ENCODE data around the gene RDM1. TPM values are rescaled to one million over a fixed set of nuclear protein-coding genes. Genes with fewer than 3 reads are reported as not detected.

Gene RDM1
- total RNA-seq (not detected), polyA plus RNA-seq (not detected)
- long read RNA-seq, donor 1: 0 reads
- long read RNA-seq, donor 2: 0 reads

DNA sequence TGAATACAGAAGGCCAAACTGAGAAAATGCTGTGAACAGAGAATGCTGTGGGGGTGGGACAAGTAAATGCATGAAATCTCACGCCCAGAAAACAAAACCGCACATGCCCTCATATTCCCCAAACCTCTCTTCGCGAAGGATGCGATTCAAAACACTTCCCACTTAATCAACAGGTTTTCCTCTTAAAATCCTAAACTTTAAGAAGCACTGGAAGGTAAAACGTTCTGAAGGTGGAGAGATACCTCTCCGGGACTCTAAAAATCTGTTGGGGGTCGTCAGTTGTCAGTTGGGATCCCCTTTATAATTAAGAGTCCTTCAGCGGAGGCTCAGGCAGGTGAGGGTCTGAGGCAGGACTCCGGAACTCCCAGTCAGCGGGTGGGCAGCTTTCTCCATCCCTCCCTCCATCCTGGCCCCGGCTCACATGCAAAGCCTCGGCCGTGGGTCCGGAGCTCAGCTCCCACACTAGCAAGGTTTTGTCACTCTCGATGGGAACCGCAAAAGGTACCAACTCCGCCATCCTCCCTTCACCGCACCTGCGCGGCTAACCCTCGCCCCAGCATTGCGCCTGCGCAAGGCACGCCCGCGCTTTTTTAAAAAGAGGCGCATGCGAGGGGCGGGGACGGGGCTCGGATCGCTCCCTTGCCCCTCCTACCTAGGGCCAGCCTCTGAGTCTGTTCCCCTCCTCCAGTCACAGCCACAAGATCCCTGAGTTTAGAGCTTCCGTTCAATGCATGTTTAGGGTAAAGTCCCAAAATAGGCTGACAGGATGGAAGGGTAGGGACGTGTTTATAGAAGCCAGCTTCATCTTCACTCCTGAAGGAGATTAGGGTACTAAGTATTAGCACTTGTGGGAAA, at the start of gene RDM1:
RDM1 (minus strand) TSS at position 563 of the 855 bp plus-strand sequence; CDS start at position 517, 46 bp downstream.
- 2% methylated on average over 35 of the region's 35 CpGs for WGBS, 2 donors
- H3K27ac ChIP-seq (ENCODE audit: low read depth in 1 of 2, low read length in 2 of 2): no peak within 1 kb of the TSS

GRCh38 chr17:35978346-35978745, 47.8 kb upstream of the RDM1 start:
- ATAC-seq (ENCODE audit: low FRiP score): no peak
- no peaks in the 10 kb centered on the region for H3K9me3 ChIP-seq (ENCODE audit: control insufficient read depth, low read length)
- no peak overlapping the region for H3K4me3 ChIP-seq (ENCODE audit: low read length in 2 of 2)
- intact Hi-C loops (cut with DNase I): loop anchor here in 1 of 2 donors (10.0 kb wide), 1 partner anchor 166 kb away; no protein-coding TSS in a partner anchor
- H3K4me1 ChIP-seq (ENCODE audit: control insufficient read depth in 1 of 2, insufficient read depth in 2 of 2, low read length in 2 of 2): no peaks in the 10 kb centered on the region
- H3K27ac ChIP-seq (ENCODE audit: low read depth in 1 of 2, low read length in 2 of 2): no peak overlapping the region
- H3K36me3 ChIP-seq (ENCODE audit: control insufficient read depth in 1 of 2, insufficient read depth in 2 of 2, low read length in 1 of 2): no peaks in the 10 kb centered on the region
- 70 to 71% methylated on average over 3 of the region's 3 CpGs for WGBS, 2 donors
- DNase-seq: no peak
- H3K27me3 ChIP-seq (ENCODE audit: control insufficient read depth in 1 of 2, insufficient read depth in 2 of 2, low read length in 1 of 2): no peaks in the 10 kb centered on the region

More for the DNA sequence above, at the start of gene RDM1:
- H3K9me3 ChIP-seq (ENCODE audit: control insufficient read depth, low read length): no peaks in the 10 kb centered on the region
- H3K36me3 ChIP-seq (ENCODE audit: control insufficient read depth in 1 of 2, insufficient read depth in 2 of 2, low read length in 1 of 2): no peaks in the 10 kb centered on the region
- H3K27me3 ChIP-seq (ENCODE audit: control insufficient read depth in 1 of 2, insufficient read depth in 2 of 2, low read length in 1 of 2): no peaks in the 10 kb centered on the region
- H3K4me3 ChIP-seq (ENCODE audit: low read length in 2 of 2): peak within 1 kb of the TSS in 1 of 2 donors; percentile 5
- no peaks in the 10 kb centered on the region for H3K4me1 ChIP-seq (ENCODE audit: control insufficient read depth in 1 of 2, insufficient read depth in 2 of 2, low read length in 2 of 2)
- ATAC-seq (ENCODE audit: low FRiP score): peak; percentile 84
- intact Hi-C loops (cut with DNase I): no loop called here
- DNase-seq: peak; percentile 72 to 86

DNA sequence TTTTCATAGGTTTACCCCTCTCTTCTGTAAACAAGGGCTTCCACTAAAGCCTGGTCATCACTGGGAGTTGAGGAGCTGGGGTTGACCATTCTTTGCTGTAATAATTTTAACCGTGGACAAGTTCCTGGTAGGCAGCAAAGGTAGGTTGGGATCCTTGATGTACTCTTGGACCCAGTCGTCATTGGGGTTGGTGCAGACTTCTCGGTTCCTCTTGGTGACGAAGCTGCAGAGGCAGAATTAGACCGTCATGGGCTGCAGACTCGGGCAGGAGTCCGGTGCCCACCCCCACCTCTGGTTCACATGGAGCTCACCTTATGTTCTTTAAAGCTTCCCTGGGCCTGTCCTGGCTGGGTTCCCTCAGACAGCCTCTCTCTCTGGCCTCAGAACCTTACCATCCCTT, 46.9 kb upstream of the RDM1 start:
- intact Hi-C loops (cut with DNase I): loop anchor here in 1 of 2 donors (10.0 kb wide), 1 partner anchor 167 kb away; no protein-coding TSS in a partner anchor
- Histone ChIP-seq H3K27ac (ENCODE audit: low read depth in 1 of 2, low read length in 2 of 2) (no peak overlapping the region), H3K4me1 (ENCODE audit: control insufficient read depth in 1 of 2, insufficient read depth in 2 of 2, low read length in 2 of 2) (no peaks in the 10 kb centered on the region), H3K9me3 (ENCODE audit: control insufficient read depth, low read length) (no peaks in the 10 kb centered on the region), H3K27me3 (ENCODE audit: control insufficient read depth in 1 of 2, insufficient read depth in 2 of 2, low read length in 1 of 2) (no peaks in the 10 kb centered on the region), H3K36me3 (ENCODE audit: control insufficient read depth in 1 of 2, insufficient read depth in 2 of 2, low read length in 1 of 2) (no peaks in the 10 kb centered on the region), H3K4me3 (ENCODE audit: low read length in 2 of 2) (no peak overlapping the region)
- DNase-seq: no peak
- WGBS, 2 donors: 91 to 92% methylated on average over 6 to 7 of the region's 7 CpGs
- no peak for ATAC-seq (ENCODE audit: low FRiP score)

DNA sequence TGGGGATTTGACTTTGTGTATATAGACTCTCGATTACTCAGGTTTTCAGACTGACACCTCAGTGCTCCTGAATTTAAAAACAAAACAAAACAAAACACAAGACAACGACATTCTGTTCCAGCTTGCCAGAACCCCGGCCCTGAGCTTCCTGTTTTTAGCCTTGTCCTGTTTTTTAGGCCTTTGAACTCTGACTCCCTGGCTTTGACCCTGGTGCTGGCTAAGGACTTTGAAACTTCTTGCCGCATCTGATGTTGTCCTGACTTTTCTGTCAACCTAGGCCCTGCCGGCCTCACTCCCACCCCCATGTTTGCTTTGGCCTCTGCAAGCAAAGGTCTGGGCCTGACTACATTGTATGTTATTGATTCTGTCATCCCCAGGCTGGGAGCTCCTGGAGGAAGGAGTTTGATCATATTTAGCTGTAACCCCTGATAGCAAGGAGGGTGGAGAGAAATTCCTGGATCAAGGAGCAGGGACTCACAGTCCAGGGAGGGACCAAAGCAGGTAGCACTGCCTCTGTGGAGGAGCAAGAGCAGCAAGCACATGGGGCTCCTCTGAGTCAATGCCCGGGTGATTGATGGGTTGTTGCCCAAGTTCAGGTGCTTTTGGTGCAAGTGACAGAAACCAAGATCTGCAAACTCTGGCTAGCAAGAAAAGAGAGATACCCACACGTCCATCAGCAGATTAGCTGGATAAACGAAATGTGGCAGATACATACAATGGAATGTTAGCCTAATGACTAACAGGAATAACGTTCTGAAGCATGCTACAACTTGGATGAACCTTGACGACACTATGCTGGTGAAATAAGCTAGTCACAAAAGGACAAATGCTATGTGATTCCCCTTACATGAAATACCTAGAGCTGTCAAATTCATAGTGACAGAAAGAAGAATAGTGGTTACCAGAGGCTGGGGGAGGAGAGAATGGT, 43.0 kb upstream of the RDM1 start:
- 40 to 51% methylated on average over 10 of the region's 10 CpGs for WGBS, 2 donors
- DNase-seq: no peak
- H3K9me3 ChIP-seq (ENCODE audit: control insufficient read depth, low read length): no peaks in the 10 kb centered on the region
- no peak overlapping the region for H3K27ac ChIP-seq (ENCODE audit: low read depth in 1 of 2, low read length in 2 of 2)
- no peak overlapping the region for H3K4me3 ChIP-seq (ENCODE audit: low read length in 2 of 2)
- no peak for ATAC-seq (ENCODE audit: low FRiP score)
- H3K36me3 ChIP-seq (ENCODE audit: control insufficient read depth in 1 of 2, insufficient read depth in 2 of 2, low read length in 1 of 2): no peaks in the 10 kb centered on the region
- intact Hi-C loops (cut with DNase I): loop anchor here in 1 of 2 donors (10.0 kb wide), 1 partner anchor 171 kb away; no protein-coding TSS in a partner anchor
- no peaks in the 10 kb centered on the region for H3K27me3 ChIP-seq (ENCODE audit: control insufficient read depth in 1 of 2, insufficient read depth in 2 of 2, low read length in 1 of 2)
- H3K4me1 ChIP-seq (ENCODE audit: control insufficient read depth in 1 of 2, insufficient read depth in 2 of 2, low read length in 2 of 2): no peaks in the 10 kb centered on the region

DNA sequence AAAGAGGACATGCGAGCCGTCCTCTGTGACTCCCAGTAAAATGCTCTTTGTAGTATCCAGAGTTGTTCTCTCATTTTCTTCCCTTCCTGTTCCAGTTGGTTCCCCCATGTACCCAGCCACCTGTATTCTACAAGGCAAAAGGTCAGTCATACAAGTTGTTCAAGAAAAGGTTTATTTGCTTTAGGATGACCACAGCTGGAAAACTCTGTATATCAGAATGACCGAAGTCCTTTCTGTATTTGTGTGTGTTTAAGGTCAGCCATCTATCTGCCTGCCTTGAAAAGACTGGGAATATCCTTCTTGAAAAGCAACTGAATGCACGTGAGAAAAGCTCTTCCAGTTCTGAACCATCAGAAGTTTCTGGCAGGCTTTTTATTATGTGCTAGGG, 42.4 kb upstream of the RDM1 start:
- Histone ChIP-seq H3K9me3 (ENCODE audit: control insufficient read depth, low read length) (no peaks in the 10 kb centered on the region), H3K4me3 (ENCODE audit: low read length in 2 of 2) (no peak overlapping the region), H3K36me3 (ENCODE audit: control insufficient read depth in 1 of 2, insufficient read depth in 2 of 2, low read length in 1 of 2) (no peaks in the 10 kb centered on the region), H3K27ac (ENCODE audit: low read depth in 1 of 2, low read length in 2 of 2) (no peak overlapping the region), H3K27me3 (ENCODE audit: control insufficient read depth in 1 of 2, insufficient read depth in 2 of 2, low read length in 1 of 2) (no peaks in the 10 kb centered on the region), H3K4me1 (ENCODE audit: control insufficient read depth in 1 of 2, insufficient read depth in 2 of 2, low read length in 2 of 2) (no peaks in the 10 kb centered on the region)
- no peak for ATAC-seq (ENCODE audit: low FRiP score)
- intact Hi-C loops (cut with DNase I): loop anchor here in 1 of 2 donors (10.0 kb wide), 1 partner anchor 172 kb away; no protein-coding TSS in a partner anchor
- DNase-seq: no peak
- 70 to 77% methylated on average over 4 of the region's 4 CpGs for WGBS, 2 donors

GRCh38 chr17:35972535-35972934, 42.0 kb upstream of the RDM1 start:
- Histone ChIP-seq H3K27me3 (ENCODE audit: control insufficient read depth in 1 of 2, insufficient read depth in 2 of 2, low read length in 1 of 2) (no peaks in the 10 kb centered on the region), H3K9me3 (ENCODE audit: control insufficient read depth, low read length) (no peaks in the 10 kb centered on the region), H3K27ac (ENCODE audit: low read depth in 1 of 2, low read length in 2 of 2) (no peak overlapping the region), H3K4me3 (ENCODE audit: low read length in 2 of 2) (no peak overlapping the region), H3K4me1 (ENCODE audit: control insufficient read depth in 1 of 2, insufficient read depth in 2 of 2, low read length in 2 of 2) (no peaks in the 10 kb centered on the region), H3K36me3 (ENCODE audit: control insufficient read depth in 1 of 2, insufficient read depth in 2 of 2, low read length in 1 of 2) (no peaks in the 10 kb centered on the region)
- 77 to 84% methylated on average over 6 of the region's 6 CpGs for WGBS, 2 donors
- intact Hi-C loops (cut with DNase I): loop anchor here in 1 of 2 donors (10.0 kb wide), 1 partner anchor 172 kb away; no protein-coding TSS in a partner anchor
- DNase-seq (no peak), ATAC-seq (ENCODE audit: low FRiP score) (no peak)

DNA sequence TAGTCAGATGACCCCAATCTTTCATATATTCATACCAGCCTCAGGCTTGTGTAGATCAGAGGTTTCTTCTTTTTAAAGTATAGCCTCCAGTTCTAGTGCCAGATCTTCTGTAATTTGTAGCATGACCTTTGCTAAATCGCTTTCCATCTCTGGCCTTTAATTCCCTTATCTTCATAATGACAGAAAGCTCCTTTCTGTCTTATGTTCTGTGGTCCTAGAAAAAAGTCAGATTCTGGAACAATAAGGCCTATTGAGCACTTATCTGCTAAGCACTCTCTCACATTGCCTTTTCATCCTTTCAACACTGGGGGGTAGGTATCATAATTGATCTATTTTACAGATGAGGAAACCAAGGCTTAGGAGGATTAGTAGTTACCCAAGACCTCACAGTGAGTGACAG, 41.5 kb upstream of the RDM1 start:
- Histone ChIP-seq H3K27ac (ENCODE audit: low read depth in 1 of 2, low read length in 2 of 2) (no peak overlapping the region), H3K4me1 (ENCODE audit: control insufficient read depth in 1 of 2, insufficient read depth in 2 of 2, low read length in 2 of 2) (no peaks in the 10 kb centered on the region), H3K4me3 (ENCODE audit: low read length in 2 of 2) (no peak overlapping the region), H3K36me3 (ENCODE audit: control insufficient read depth in 1 of 2, insufficient read depth in 2 of 2, low read length in 1 of 2) (no peaks in the 10 kb centered on the region), H3K27me3 (ENCODE audit: control insufficient read depth in 1 of 2, insufficient read depth in 2 of 2, low read length in 1 of 2) (no peaks in the 10 kb centered on the region), H3K9me3 (ENCODE audit: control insufficient read depth, low read length) (no peaks in the 10 kb centered on the region)
- 85 to 86% methylated on average over 1 of the region's 1 CpG for WGBS, 2 donors
- DNase-seq: no peak
- intact Hi-C loops (cut with DNase I): loop anchor here in 1 of 2 donors (10.0 kb wide), 1 partner anchor 173 kb away; no protein-coding TSS in a partner anchor
- no peak for ATAC-seq (ENCODE audit: low FRiP score)

Data from aorta (tissue), 5 donors.